ENCODE measurements around the gene MRPS2. TPM values are rescaled to one million over a fixed set of nuclear protein-coding genes. Genes with fewer than 3 reads are reported as not detected.

The MRPS2 gene
- total and polyA plus RNA-seq, 2 of the 4 experiments (the other 2 are of a cell fraction) = 53.1 to 104 TPM

- Histone ChIP-seq H3K27me3 (ENCODE audit: control insufficient read depth, insufficient read depth, low read length) (peaks cover 29% of the 10 kb centered on the region), H3K4me2 (ENCODE audit: low read depth, low read length) (no peak overlapping the region), H2AK9ac (replicated peaks; ENCODE audit: low read depth, low read length, poor library complexity) (no peak overlapping the region), H4K91ac (ENCODE audit: insufficient read depth, low read depth, low read length) (no peak overlapping the region), H3K23ac (ENCODE audit: low read depth, low read length) (no peak overlapping the region), H3K9ac (ENCODE audit: low read depth, low read length) (no peak overlapping the region), H2BK15ac (ENCODE audit: low read depth, low read length) (no peak overlapping the region), H3K56ac (ENCODE audit: extremely low read depth, insufficient read depth, low read length) (no peak overlapping the region), H4K5ac (ENCODE audit: low read depth, low read length) (no peak overlapping the region), H3K9me1 (ENCODE audit: insufficient read depth, low read length) (no peaks in the 10 kb centered on the region), H4K8ac (ENCODE audit: low read depth in 2 of 2, low read length in 2 of 2) (no peak overlapping the region), H4K20me1 (ENCODE audit: insufficient read depth, low read length) (no peaks in the 10 kb centered on the region), H2BK20ac (ENCODE audit: low read depth, low read length) (no peak overlapping the region), H3K4ac (ENCODE audit: low read depth, low read length) (no peak overlapping the region), H3K27ac (ENCODE audit: insufficient read depth, low read length) (no peak overlapping the region), H3K4me3 (ENCODE audit: insufficient read depth, low read depth, low read length) (no peak overlapping the region), H2BK5ac (ENCODE audit: low read depth, low read length, poor library complexity, severe bottlenecking) (no peak overlapping the region), H3K9me3 (ENCODE audit: control insufficient read depth, insufficient read depth, low read length) (peaks cover 14% of the 10 kb centered on the region), H2BK120ac (ENCODE audit: low read depth, low read length) (no peak overlapping the region), H2AFZ (replicated peaks; ENCODE audit: low read length, poor library complexity) (no peak overlapping the region), H3K36me3 (ENCODE audit: control insufficient read depth, insufficient read depth, low read length) (no peaks in the 10 kb centered on the region), H3K4me1 (ENCODE audit: control insufficient read depth, insufficient read depth, low read length) (no peaks in the 10 kb centered on the region), H3K14ac (replicated peaks; ENCODE audit: low read depth, low read length) (no peak overlapping the region), H3K79me1 (ENCODE audit: low read depth in 1 of 2, low read length in 2 of 2) (no peaks in the 10 kb centered on the region), H2AK5ac (ENCODE audit: low read depth, low read length) (no peak overlapping the region), H3K18ac (ENCODE audit: low read depth, low read length) (no peak overlapping the region)
- ATAC-seq (ENCODE audit: low read depth) (no peak), DNase-seq (no peak)
- no CpG with 5 or more reads among the region's 5 CpGs for WGBS, 2 experiments (ENCODE audit: extremely low coverage in 2 of 2, insufficient read length in 1 of 2)
- dilution Hi-C loops (cut with HindIII; ENCODE audit: low sequenced_read_pairs, unreplicated experiment) = no loop called here
- in situ Hi-C loops (cut with MboI; ENCODE audit: low sequenced_read_pairs) = no loop called here
- BruUV-seq (replicated peaks) = no TSS peak
- intact Hi-C loops (cut with micrococcal nuclease) = no loop called here
- ChIA-PET POLR2A (ENCODE audit: unreplicated experiment) (no interaction called here), CTCF (no interaction called here)
- no peak for TF ChIP-seq SMC3 (IDR thresholded peaks at IDR 0.05; ENCODE audit: low read depth, low read length)
- TF ChIP-seq CTCF (conservative IDR thresholded peaks at IDR 0.05; ENCODE audit: low read depth, low read length) = no peak
- no peak for TF ChIP-seq MAZ (IDR thresholded peaks at IDR 0.05; ENCODE audit: borderline replicate concordance, low read depth, low read length)
- TF ChIP-seq MXI1 (IDR thresholded peaks at IDR 0.05; ENCODE audit: borderline replicate concordance, low read depth, low read length) = no peak
- TF ChIP-seq ELK1 (IDR thresholded peaks at IDR 0.05; ENCODE audit: borderline replicate concordance, low read depth, low read length) = no peak
- no peak for TF ChIP-seq POLR2A (IDR thresholded peaks at IDR 0.05; ENCODE audit: low read depth, low read length)
Observed at GRCh38 chr9:135454737-135455136, 45.7 kb upstream of the MRPS2 start.
